HepG2 (cell line): ENCODE measurements around the gene PERCC1. TPM values are rescaled to one million over a fixed set of nuclear protein-coding genes. Genes with fewer than 3 reads are reported as not detected.

Experiments used
- ATAC-seq: fragments of 200-7000 bp; cut with Tn5 transposase; 3 replicates; pipeline ENCODE4 v1.9.1; 2020; ENCODE audit warnings: mild to moderate bottlenecking, moderate library complexity
- BruUV-seq: library from RNA; stranded (reverse); fragments of 400-500 nt; replicated peaks from 2 replicates; lab custom pipeline; 2021; lab: Mats Ljungman, UMichigan
- CTCF ChIA-PET: fragments of 300-600 bp; formaldehyde crosslinking; extraction: SDS; loops from one replicate; lab custom pipeline; 2021; ENCODE audit warnings: low total read pairs, inconsistent platforms, low intra/inter-chr PET ratio; lab: Yijun Ruan, JAX
- POLR2A ChIA-PET: fragments of 350-600 bp; sonication (Branson Sonifier 250); formaldehyde crosslinking; loops from one replicate; lab custom pipeline; 2020; ENCODE audit warnings: antibody characterized with exemption, inconsistent platforms; lab: Yijun Ruan, JAX
- DNase-seq: peaks from one replicate; pipeline ENCODE4 v3.0.0-alpha.2; 2015; ENCODE audit warnings: low spot score
- FAIRE-seq: peaks from 3 replicates; lab custom pipeline; 2011; peaks lifted over from hg19 to GRCh38; lab: Jason Lieb, UNC
- H2AFZ ChIP-seq: one replicate; pipeline ENCODE4 v1.6.1; 2011; ENCODE audit warnings: low read length, inconsistent platforms
- H3K27ac ChIP-seq: fragments of 300-600 bp; 3 replicates; pipeline ENCODE4 v1.8.0; 2011; ENCODE audit warnings: mixed run types, mild to moderate bottlenecking, mixed read lengths, low read length, inconsistent platforms; ENCODE audit not compliant: insufficient read depth; ENCODE audit errors: extremely low read length
- H3K27me3 ChIP-seq, 2 experiments: fragments of 200-600 bp in 1 of 2; 2 replicates in 1 of 2; 3 replicates in 1 of 2; pipeline versions ENCODE4 v1.6.0 to v1.8.0; 2011; ENCODE audit warnings: low read length in 2 of 2, mild to moderate bottlenecking in 2 of 2, moderate library complexity in 2 of 2, inconsistent platforms in 1 of 2; ENCODE audit not compliant: insufficient read depth in 2 of 2, control insufficient read depth in 1 of 2
- H3K36me3 ChIP-seq, 2 experiments: fragments of 200-600 bp in 1 of 2; replicated peaks in 1 of 2; 2 replicates in 1 of 2; 3 replicates in 1 of 2; pipeline versions ENCODE4 v1.5.1 to v1.8.0; 2011; ENCODE audit warnings: low read length in 2 of 2, inconsistent platforms in 1 of 2; ENCODE audit not compliant: insufficient read depth in 2 of 2, control insufficient read depth in 1 of 2
- H3K4me1 ChIP-seq: 2 replicates; pipeline ENCODE4 v1.5.1; 2012; ENCODE audit warnings: low read length, inconsistent platforms; ENCODE audit not compliant: insufficient read depth
- H3K4me2 ChIP-seq: 2 replicates; pipeline ENCODE4 v1.6.0; 2011; ENCODE audit warnings: low read depth, low read length, inconsistent platforms
- H3K4me3 ChIP-seq, 3 experiments: fragments of 200-600 bp in 1 of 3; sonication (generic), shearing (Covaris generic) in 1 of 3; replicated peaks in 1 of 3; 2 replicates each; pipeline ENCODE4 v1.5.1; 2011 to 2016; ENCODE audit warnings: low read length in 3 of 3, inconsistent platforms in 2 of 3, low read depth in 2 of 3, mild to moderate bottlenecking in 2 of 3, control low read depth in 1 of 3, mixed read lengths in 1 of 3; ENCODE audit not compliant: insufficient read depth in 1 of 3
- H3K79me2 ChIP-seq: one replicate; pipeline ENCODE4 v1.6.1; 2011; ENCODE audit warnings: low read length, inconsistent platforms; ENCODE audit not compliant: insufficient read depth
- H3K9ac ChIP-seq: 2 replicates; pipeline ENCODE4 v1.6.0; 2011; ENCODE audit warnings: mild to moderate bottlenecking, low read depth, low read length, inconsistent platforms; ENCODE audit not compliant: insufficient read depth
- H3K9me3 ChIP-seq: 2 replicates; pipeline ENCODE4 v1.5.1; 2012; ENCODE audit warnings: mild to moderate bottlenecking, low read length
- H4K20me1 ChIP-seq: 2 replicates; pipeline ENCODE4 v1.6.0; 2011; ENCODE audit warnings: inconsistent platforms, mild to moderate bottlenecking, low read length, moderate library complexity; ENCODE audit not compliant: insufficient read depth
- HNF4A ChIP-seq: sonication (generic); formaldehyde crosslinking; IDR thresholded peaks from 2 replicates; pipeline ENCODE4 v1.4.0; 2020; ENCODE audit warnings: missing genetic modification reagents
- ZNF878 ChIP-seq: sonication (generic); formaldehyde crosslinking; IDR thresholded peaks from 2 replicates; pipeline ENCODE4 v1.8.1; 2023; ENCODE audit warnings: mild to moderate bottlenecking, missing genetic modification reagents, moderate library complexity
- ZSCAN9 ChIP-seq: IDR thresholded peaks from 2 replicates; pipeline ENCODE4 v1.6.1; 2016; ENCODE audit warnings: borderline replicate concordance
- WGBS: methylation state at CpG from one replicate; pipeline ENCODE4 v1.1.6; 2017; ENCODE audit warnings: low lambda C conversion rate; 5-methylcytosine and 5-hydroxymethylcytosine counted together
- in situ Hi-C: cut with HindIII; loops from 2 replicates; pipeline ENCODE4 v1.10.0; 2017; ENCODE audit warnings: low pct_unique_long_range_greater_than_20kb; ENCODE audit not compliant: extremely low pct_ligation_motif_present
- intact Hi-C: fragments of 100-400 bp; cut with micrococcal nuclease; formaldehyde crosslinking; loops from one replicate; pipeline ENCODE4 v1.10.0; 2022; ENCODE audit not compliant: unreplicated experiment
- polyA plus RNA-seq, 8 experiments: library from polyadenylated mRNA; depleted of rRNA in 3 of 8; stranded (reverse) in 7 of 8; unstranded in 1 of 8; fragments of >200 nt; fragmentation: Illumina TruSeq in 4 of 8; extraction: Trizol in 4 of 8; gene quantifications; 2 replicates each; pipeline versions ENCODE4 v1.2.1 to v1.2.3, GENCODE V29; 2011 to 2016; ENCODE audit warnings: low read depth in 4 of 8, missing spikeins in 1 of 8, mixed read lengths in 1 of 8; ENCODE audit not compliant: insufficient read depth in 1 of 8
- total RNA-seq, 5 experiments: library from RNA; depleted of rRNA; stranded (reverse); fragments of >200 nt; fragmentation: Illumina TruSeq; extraction: Trizol; gene quantifications; 2 replicates each; pipeline ENCODE4 v1.2.3, GENCODE V29; 2016; ENCODE audit warnings: low read depth in 1 of 5
- TF ChIP-seq, protein P1 (sequence below): sonication (generic); formaldehyde crosslinking; IDR thresholded peaks from 2 replicates; pipeline ENCODE4; 2020; ENCODE audit warnings: missing genetic modification reagents, mild to moderate bottlenecking, borderline replicate concordance
- TF ChIP-seq, protein P2 (sequence below): sonication (generic); formaldehyde crosslinking; IDR thresholded peaks from 2 replicates; pipeline ENCODE4 v1.4.0; 2020; ENCODE audit warnings: missing genetic modification reagents

The PERCC1 gene
- total and polyA plus RNA-seq, 2 of the 13 experiments (the other 11 are each of a cell fraction or from before 2014, with no cell fraction given): 0.15 TPM; not detected in 1

DNA sequence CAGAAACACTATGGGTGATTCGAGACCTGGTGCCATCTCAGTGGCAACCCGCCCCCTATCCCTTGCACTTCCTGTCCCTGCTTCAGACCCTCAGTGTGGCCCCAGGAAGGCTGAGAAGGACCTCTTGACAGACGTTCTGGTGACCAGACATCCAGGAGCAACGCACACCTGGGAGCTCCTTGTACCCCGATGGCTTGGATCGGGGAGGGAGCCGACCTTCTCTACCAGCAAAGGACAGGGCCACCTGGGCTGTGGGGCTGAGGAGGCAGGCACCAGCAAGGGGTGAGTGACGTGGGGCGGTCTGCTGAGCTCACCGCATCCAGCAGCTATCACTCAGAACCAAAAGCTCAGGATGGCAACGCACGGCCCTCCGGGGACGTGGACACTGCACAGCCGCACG lies 43.5 kb upstream of the PERCC1 start:
- intact Hi-C loops (no loop called here), in situ Hi-C loops (no loop called here)
- H3K27me3 ChIP-seq: no peaks in the 10 kb centered on the region
- no peak overlapping the region for H3K27ac ChIP-seq
- no peaks in the 10 kb centered on the region for H3K9me3 ChIP-seq
- POLR2A ChIA-PET: no interaction called here
- BruUV-seq: no TSS peak
- H3K4me1 ChIP-seq: no peaks in the 10 kb centered on the region
- peaks cover 0 to 6% of the 10 kb centered on the region in 2 experiments; a peak in 2 of 5 replicates for H3K36me3 ChIP-seq
- 89% methylated on average over 3 of the region's 16 CpGs for WGBS
- no peak overlapping the region for H2AFZ ChIP-seq
- CTCF ChIA-PET: no interaction called here
- H4K20me1 ChIP-seq: no peaks in the 10 kb centered on the region
- no peak overlapping the region for H3K9ac ChIP-seq
- FAIRE-seq: no peak
- no peak for DNase-seq
- no peak for ATAC-seq
- no peaks in the 10 kb centered on the region for H3K79me2 ChIP-seq
- H3K4me2 ChIP-seq: no peak overlapping the region
- no peak overlapping the region for H3K4me3 ChIP-seq
- TF ChIP-seq ZSCAN9 (CRISPR knock-in tag): no peak
- no peak for TF ChIP-seq HNF4A
- TF ChIP-seq, protein P1, sequence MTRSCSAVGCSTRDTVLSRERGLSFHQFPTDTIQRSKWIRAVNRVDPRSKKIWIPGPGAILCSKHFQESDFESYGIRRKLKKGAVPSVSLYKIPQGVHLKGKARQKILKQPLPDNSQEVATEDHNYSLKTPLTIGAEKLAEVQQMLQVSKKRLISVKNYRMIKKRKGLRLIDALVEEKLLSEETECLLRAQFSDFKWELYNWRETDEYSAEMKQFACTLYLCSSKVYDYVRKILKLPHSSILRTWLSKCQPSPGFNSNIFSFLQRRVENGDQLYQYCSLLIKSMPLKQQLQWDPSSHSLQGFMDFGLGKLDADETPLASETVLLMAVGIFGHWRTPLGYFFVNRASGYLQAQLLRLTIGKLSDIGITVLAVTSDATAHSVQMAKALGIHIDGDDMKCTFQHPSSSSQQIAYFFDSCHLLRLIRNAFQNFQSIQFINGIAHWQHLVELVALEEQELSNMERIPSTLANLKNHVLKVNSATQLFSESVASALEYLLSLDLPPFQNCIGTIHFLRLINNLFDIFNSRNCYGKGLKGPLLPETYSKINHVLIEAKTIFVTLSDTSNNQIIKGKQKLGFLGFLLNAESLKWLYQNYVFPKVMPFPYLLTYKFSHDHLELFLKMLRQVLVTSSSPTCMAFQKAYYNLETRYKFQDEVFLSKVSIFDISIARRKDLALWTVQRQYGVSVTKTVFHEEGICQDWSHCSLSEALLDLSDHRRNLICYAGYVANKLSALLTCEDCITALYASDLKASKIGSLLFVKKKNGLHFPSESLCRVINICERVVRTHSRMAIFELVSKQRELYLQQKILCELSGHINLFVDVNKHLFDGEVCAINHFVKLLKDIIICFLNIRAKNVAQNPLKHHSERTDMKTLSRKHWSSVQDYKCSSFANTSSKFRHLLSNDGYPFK (CRISPR knock-in tag): no peak
- TF ChIP-seq ZNF878 (CRISPR knock-in tag): no peak
- TF ChIP-seq, protein P2, sequence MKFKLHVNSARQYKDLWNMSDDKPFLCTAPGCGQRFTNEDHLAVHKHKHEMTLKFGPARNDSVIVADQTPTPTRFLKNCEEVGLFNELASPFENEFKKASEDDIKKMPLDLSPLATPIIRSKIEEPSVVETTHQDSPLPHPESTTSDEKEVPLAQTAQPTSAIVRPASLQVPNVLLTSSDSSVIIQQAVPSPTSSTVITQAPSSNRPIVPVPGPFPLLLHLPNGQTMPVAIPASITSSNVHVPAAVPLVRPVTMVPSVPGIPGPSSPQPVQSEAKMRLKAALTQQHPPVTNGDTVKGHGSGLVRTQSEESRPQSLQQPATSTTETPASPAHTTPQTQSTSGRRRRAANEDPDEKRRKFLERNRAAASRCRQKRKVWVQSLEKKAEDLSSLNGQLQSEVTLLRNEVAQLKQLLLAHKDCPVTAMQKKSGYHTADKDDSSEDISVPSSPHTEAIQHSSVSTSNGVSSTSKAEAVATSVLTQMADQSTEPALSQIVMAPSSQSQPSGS: no peak
